CD4-positive, alpha-beta T cell treated with Interleukin-1 beta for 1 hour (primary cell): ENCODE measurements around the gene CXXC1.
"Not testable (repeated sequence)": the region's sequence is repeated elsewhere in the genome, so short reads cannot be mapped to it uniquely, and the experiment has no call there.

ENCODE experiments used
- DNase-seq, 2 donors: peaks; one replicate each; pipeline ENCODE4 v3.0.0-alpha.2; 2020 to 2022

The CXXC1 gene

DNA sequence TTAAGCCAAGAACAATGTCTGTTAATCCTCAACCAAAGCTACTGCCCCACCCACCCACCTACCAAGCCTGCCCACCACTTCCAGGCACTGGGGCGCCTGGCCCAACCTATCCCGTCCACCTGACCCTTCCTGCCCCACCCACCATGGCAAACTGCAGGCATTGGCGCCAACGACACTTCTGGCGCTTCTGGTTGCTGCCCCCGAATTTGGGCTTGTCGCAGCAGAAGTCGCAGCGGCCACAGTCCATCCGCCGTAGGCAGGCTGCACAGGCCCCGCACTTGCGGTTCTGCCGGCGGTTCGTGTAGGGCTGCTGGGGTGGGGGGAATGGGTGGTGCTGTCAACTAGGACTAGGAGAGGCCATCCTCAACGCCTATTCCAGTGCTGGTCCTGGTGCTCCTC lies 13.4 kb downstream of the CXXC1 start:
- DNase-seq: no peak

DNA sequence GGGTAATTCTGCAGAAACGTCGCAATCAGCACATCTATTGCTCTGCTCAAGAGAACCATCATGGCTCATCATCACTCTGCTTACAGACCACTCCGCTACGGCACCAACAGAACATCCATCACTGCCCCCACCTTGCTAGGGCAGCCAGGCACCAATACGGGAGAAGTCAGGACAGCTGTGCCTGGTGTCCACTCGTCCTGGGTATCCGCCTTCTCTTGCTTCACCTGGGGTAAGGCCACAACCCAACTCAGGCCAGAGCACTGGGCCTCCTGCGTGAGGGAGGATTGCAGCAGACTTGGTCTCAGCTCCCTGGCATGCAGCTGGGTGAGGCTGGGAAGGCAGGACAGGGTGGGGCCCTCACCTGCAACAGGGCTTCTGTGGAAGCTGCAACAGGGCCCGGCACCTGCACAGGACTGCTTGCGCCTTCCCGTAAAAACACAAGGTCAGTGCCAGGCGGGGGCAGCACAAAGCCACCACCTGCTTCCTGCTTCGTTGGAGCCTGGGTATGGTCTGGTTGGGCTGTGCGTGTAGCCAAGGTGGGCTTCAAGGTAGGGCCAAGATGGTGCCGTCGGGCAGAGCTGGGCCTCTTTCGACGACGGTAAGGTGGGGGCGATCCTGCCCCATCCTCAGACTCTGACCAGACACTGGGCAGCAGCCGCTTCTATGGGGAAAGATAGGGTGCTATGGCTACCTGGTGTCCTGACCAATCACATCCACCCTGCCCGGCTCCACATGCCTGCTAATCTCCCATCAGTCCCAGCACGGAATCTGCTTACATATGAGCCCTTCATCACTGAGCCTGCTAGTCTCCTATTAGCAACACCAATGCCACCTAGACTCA lies 14.1 kb downstream of the CXXC1 start:
- no peak for DNase-seq

DNA sequence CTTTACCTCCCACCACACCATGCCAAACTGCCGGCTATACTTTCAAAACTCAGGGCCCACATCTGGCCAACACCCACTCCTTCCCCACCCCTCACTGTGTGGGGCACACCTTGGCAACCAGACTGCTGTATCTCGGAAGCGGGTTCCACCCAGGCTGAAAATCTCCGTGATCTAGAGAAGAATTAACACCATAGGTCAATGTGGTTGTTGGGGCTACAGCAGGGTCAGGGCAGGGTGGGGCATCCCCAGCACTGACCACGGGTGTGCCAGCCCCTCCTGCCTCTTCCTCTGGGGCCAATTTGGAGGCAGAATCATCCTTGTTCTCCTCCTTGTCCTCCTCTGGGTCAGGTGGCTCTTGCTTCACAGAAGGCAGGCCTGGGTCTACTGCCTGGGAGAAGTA lies 14.9 kb downstream of the CXXC1 start:
- DNase-seq: no peak

DNA sequence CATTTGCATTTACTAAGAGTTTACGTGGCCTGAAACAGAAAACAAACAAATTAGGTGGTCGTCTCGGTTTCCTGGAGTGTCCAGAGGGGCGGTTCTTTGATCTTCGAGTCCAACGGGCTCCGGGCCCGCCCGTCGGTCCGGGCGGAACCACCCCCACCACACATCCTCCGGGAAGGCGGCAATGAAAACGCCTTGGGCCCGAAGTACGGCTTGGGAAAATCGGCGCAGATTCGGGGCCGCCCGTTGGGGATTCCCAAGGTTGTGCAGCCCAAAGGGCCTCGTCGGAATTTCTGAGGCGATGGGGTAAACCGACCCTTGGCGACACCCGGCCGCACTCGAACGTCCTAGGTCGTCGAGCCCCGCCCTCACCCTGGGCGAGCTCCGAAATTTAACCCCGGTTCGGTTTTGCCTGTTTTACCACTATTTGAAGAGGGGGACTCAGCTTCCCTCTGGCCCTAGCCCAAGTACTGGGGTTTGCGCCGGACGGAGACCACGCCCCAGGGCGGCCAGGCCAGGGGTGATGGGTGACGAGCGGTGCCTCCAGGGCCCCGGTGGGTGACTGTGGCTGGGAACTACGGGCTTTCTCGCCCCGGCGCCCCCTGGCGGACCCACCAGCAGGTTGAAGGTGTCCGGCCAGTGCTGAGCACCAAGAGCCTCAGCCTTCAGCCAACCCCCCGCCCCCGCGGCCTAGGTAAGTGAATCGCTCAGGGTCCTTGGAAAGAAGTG lies 19.3 kb downstream of the CXXC1 start:
- DNase-seq: peak; percentile 81 to 83

DNA sequence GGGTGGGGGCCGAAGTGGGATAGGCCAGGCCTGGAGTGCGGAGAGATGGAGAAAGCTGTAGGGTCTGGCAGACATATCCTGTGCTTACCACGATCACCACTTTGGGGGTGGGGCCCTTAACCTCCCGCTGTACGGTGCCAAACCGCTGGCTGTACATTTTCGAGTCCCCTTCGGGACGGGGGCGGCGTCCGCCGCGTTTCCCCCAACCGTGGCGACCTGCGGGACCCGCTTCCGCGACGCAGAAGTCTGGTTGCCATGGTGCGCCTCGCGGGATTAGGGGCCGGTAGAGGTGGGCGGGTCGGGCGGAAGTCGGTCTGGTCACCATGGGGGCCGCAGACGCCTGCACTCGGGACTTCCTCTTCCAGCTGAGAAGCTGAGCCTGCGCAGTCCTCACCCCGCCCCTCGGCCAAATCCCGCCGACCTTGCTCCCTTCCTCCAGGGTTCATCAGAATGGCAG lies 21.2 kb downstream of the CXXC1 start, which contains the start of gene CFAP53:
Gene CFAP53 (minus strand): TSS at position 248 of the 457 bp plus-strand sequence. CDS start 91 bp downstream, at position 157.
- peak; percentile 87 to 91 for DNase-seq

DNA sequence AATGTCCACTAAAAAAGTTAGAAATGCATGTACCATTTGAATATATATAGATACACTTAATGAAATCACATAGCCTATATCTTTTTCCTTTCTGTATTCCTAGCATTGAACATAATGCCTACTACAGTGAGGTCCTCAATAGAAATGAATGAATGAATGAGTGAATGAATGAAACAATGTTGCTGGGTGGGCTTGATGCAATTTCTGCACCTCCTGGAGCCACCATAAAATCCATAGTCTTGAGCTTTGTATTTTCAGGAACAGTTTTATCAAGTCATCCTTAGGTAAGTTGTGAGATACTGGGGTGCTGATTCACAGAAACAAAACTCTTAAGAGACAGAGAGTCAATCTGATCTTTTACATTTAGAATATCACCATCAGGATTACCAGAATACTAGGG lies 24.5 kb downstream of the CXXC1 start:
- no peak for DNase-seq

DNA sequence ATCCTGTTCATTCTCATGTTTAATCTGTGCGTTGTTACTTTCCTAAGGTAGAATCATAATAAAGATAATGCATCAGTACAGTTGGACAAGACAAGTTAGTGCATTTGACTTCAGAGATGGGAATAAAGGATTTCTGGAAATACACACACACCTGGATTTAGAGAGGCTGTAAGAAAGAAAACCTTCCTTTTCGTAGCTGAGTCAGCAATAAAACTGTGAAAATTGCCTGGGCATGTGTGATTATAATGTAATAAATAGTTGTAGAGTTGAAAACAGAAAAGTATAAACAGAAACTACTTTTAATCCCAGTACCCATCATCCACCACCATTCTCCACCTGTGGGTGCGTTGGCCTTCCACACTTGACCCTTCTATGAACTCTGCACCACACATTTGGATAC lies 36.6 kb downstream of the CXXC1 start:
- DNase-seq: no peak

DNA sequence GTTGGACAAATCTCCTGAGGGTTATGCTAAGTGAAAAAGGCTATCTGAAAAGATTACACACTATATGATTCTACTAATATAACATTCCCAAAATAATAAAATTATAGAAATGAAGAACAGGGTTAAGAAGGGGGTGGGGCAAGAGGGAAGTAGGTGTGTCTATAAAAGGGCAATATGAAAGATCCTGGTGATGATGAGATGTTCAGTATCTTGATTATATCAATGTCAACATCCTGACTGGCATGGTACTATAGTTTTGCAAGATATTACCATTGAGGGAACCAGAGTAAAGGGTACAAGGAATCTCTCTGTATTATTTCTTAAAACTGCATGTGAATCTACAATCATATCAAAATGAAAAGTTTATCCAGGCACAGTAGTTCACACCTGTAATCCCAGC lies 37.9 kb downstream of the CXXC1 start:
- DNase-seq: no peak

DNA sequence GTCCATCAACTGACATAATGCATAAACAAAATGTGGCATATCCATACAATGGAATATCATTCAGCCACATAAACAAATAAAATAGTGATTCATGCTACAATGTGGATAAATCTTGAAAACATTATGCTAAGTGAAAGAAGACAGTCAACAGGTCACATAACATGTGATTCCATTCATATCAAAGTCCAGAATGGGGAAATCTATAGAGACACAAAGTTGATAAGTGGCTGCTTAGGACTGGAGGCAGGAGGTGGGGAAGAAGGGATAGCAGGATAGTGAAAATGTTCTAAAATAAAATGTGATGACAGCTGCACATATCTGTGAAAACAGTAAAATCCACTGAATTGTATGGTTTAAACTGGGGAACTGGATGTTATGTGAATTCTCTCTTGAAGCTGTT lies 39.9 kb downstream of the CXXC1 start:
- DNase-seq: no peak

DNA sequence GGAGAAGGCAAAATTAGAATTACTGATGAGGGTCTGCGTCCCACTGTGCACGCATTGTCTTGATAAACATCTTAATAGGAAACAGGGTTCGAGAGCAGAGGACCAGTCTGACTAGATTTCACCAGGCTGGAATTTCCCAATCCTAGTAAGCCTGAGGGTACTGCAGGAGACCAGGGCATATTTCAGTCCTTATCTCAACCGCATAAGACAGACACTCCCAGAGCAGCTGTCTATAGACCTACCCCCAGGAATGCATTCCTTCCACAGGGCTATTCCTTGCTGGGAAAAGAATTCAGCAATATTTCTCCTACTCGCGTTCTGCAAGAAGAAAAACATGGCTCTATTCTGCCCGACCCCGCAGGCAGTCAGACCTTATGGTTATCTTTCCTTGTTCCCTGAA lies 45.7 kb downstream of the CXXC1 start:
- not testable (repeated sequence) for DNase-seq

DNA sequence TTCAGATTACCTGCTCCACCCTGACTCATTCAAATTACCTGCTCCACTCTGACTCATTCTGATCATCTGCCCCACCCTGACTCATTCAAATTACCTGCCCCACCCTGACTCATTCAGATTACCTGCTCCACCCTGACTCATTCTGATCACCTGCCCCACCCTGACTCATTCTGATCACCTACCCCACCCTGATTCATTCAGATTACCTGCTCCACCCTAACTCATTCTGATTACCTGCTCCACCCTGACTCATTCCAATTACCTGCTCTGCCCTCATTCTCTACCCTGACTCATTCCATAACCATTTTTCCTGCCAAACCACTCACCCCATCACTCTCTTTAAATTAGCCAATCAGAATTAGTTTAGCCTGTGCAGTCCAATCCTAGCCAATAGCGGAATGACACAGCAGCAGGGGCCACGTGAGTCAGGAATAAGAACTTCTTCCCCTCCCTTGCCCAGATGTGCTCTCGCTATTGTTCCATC lies 47.4 kb downstream of the CXXC1 start:
- no peak for DNase-seq

DNA sequence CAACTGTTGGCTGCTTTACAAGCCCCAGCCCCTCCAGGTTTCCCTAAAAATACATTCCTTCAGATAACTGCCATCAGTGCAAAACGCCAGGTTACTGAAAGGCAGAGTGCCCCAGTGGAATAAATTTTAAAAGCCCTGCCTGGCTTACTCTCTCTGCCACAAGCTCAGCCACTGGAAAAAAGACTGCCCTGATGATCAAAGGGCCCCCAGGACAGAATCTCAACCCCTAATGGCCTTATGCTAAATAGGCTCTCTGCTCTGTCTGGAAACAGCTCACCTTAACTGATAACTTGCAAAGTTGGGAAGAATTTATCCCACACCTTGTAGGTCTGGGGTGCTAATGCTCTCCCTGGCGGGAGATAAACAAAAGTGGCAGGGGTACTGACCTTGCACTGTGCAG lies 55.1 kb downstream of the CXXC1 start:
- DNase-seq: no peak
